ENCODE results near the gene CYBC1. TPM values are rescaled to one million over a fixed set of nuclear protein-coding genes. Genes with fewer than 3 reads are reported as not detected.
"Not testable (repeated sequence)": the region's sequence is repeated elsewhere in the genome, so short reads cannot be mapped to it uniquely, and the experiment has no call there.

The CYBC1 gene
- total and polyA plus RNA-seq, 7 experiments from 2014 or later = 112 to 385 (median 181) TPM

- Mint-ChIP-seq H3K4me1 (peaks cover 25 to 73% (median 35%) of the 10 kb centered on the region in 7 donors), H3K9me3 (peaks cover 0 to 2% (median 0%) of the 10 kb centered on the region in 11 donors), H3K27ac (peak overlapping the region in 4 of 9 donors; percentile 26 to 77 (median 58)), H3K36me3 (peaks cover 4 to 49% (median 14%) of the 10 kb centered on the region in 5 donors), H3K27me3 (no peaks in the 10 kb centered on the region), H3K4me3 (peak overlapping the region in 2 of 10 donors; percentile 27 to 76)
- intact Hi-C loops (cut with micrococcal nuclease) = no loop called here
- Histone ChIP-seq H3K4me3 (ENCODE audit: low read length) (no peak overlapping the region), H3K9me3 (ENCODE audit: control insufficient read depth in 2 of 3, low read length in 3 of 3) (no peaks in the 10 kb centered on the region), H3K36me3 (ENCODE audit: control insufficient read depth in 2 of 3, insufficient read depth in 3 of 3, low read length in 3 of 3) (peaks cover 11 to 58% (median 15%) of the 10 kb centered on the region in 3 experiments), H3K27ac (ENCODE audit: low read depth, low read length) (no peak overlapping the region), H3K4me1 (ENCODE audit: control insufficient read depth in 2 of 2, insufficient read depth in 2 of 2, low read length in 2 of 2) (peaks cover 18 to 20% of the 10 kb centered on the region in 2 donors), H3K27me3 (ENCODE audit: control insufficient read depth in 2 of 2, insufficient read depth in 2 of 2, low read length in 2 of 2) (no peaks in the 10 kb centered on the region)
- POLR2A ChIA-PET = interaction anchor here (0.6 to 2.5 kb wide), 4 partner anchors 12 to 345 kb away, joined by 3 to 7 read pairs (median 5); no protein-coding TSS in a partner anchor
- ATAC-seq (no peak), DNase-seq (no peak)
- CTCF ChIA-PET = no interaction called here
Measured at GRCh38 chr17:82461827-82462524, 11.4 kb upstream of the CYBC1 start.

GRCh38 chr17:82459936-82460335, 9.4 kb upstream of the CYBC1 start:
- H3K9me3 ChIP-seq (ENCODE audit: control insufficient read depth in 2 of 3, low read length in 3 of 3); H3K27ac ChIP-seq (ENCODE audit: low read depth, low read length); H3K9me3 Mint-ChIP-seq; DNase-seq; ATAC-seq; H3K4me3 ChIP-seq (ENCODE audit: low read length); CTCF ChIA-PET; H3K27me3 ChIP-seq (ENCODE audit: control insufficient read depth in 2 of 2, insufficient read depth in 2 of 2, low read length in 2 of 2); H3K27me3 Mint-ChIP-seq: not testable (repeated sequence)
- peaks cover 3 to 43% (median 14%) of the 10 kb centered on the region in 5 donors for H3K36me3 Mint-ChIP-seq
- peaks cover 11 to 37% (median 15%) of the 10 kb centered on the region in 3 experiments for H3K36me3 ChIP-seq (ENCODE audit: control insufficient read depth in 2 of 3, insufficient read depth in 3 of 3, low read length in 3 of 3)
- peak overlapping the region in 7 of 10 donors; percentile 8 to 94 (median 38) for H3K4me3 Mint-ChIP-seq
- H3K4me1 Mint-ChIP-seq = peaks cover 27 to 63% (median 33%) of the 10 kb centered on the region in 7 donors
- POLR2A ChIA-PET = interaction anchor here (0.6 to 3.7 kb wide), 4 partner anchors 9 to 37 kb away, joined by 3 to 38 read pairs (median 5); partner anchors contain the start of gene CYBC1
- H3K27ac Mint-ChIP-seq = peak overlapping the region in 1 of 9 donors; percentile 96
- H3K4me1 ChIP-seq (ENCODE audit: control insufficient read depth in 2 of 2, insufficient read depth in 2 of 2, low read length in 2 of 2) = peaks cover 20% of the 10 kb centered on the region in 2 donors
- intact Hi-C loops (cut with micrococcal nuclease) = loop anchor here (2.0 to 10.0 kb wide), 5 partner anchors 91 to 592 kb away; partner anchors contain the start of genes DCXR (in 1 of the 2), PCYT2 (in 1 of the 2), RAC3 (in 1 of the 2) and TBCD (in 1 of the 2)

GRCh38 chr17:82458885-82459424, 8.4 kb upstream of the CYBC1 start:
- Histone ChIP-seq H3K27ac (ENCODE audit: low read depth, low read length) (peak overlapping the region; percentile 97), H3K4me3 (ENCODE audit: low read length) (peak overlapping the region; percentile 75)
- POLR2A ChIA-PET = interaction anchor here (1.0 to 3.7 kb wide), 5 partner anchors 11 to 907 kb away, joined by 3 to 38 read pairs (median 5); partner anchors contain the start of genes FAAP100, HEXD and OGFOD3

GRCh38 chr17:82458179-82458884, 7.8 kb upstream of the CYBC1 start, which contains the start of gene NARF:
Gene NARF, plus strand, starts transcription at chr17:82458741. Its CDS starts 63 bp downstream, at chr17:82458804.
- ChIA-PET POLR2A (interaction anchor here (0.5 to 3.7 kb wide), 16 partner anchors 10 to 906 kb away, joined by 3 to 38 read pairs (median 4); partner anchors contain the start of genes FAAP100, FOXK2, HEXD and OGFOD3), CTCF (no interaction called here)
- peak within 1 kb of the TSS; percentile 97 for H3K27ac ChIP-seq (ENCODE audit: low read depth, low read length)
- peaks cover 20% of the 10 kb centered on the region in 2 donors for H3K4me1 ChIP-seq (ENCODE audit: control insufficient read depth in 2 of 2, insufficient read depth in 2 of 2, low read length in 2 of 2)
- no peaks in the 10 kb centered on the region for H3K27me3 ChIP-seq (ENCODE audit: control insufficient read depth in 2 of 2, insufficient read depth in 2 of 2, low read length in 2 of 2)
- peak within 1 kb of the TSS; percentile 96 to 99 (median 98) for H3K27ac Mint-ChIP-seq
- DNase-seq = peak; percentile 89 to 97 (median 97)
- H3K4me1 Mint-ChIP-seq = peaks cover 22 to 48% (median 30%) of the 10 kb centered on the region in 7 donors
- peaks cover 7 to 21% (median 15%) of the 10 kb centered on the region in 3 experiments for H3K36me3 ChIP-seq (ENCODE audit: control insufficient read depth in 2 of 3, insufficient read depth in 3 of 3, low read length in 3 of 3)
- intact Hi-C loops (cut with micrococcal nuclease) = loop anchor here (1.0 to 10.0 kb wide), 15 partner anchors 8 to 598 kb away; partner anchors contain the start of genes CYBC1 (in 2 of the 2), FOXK2 (in 2 of the 2), HEXD (in 2 of the 2) and OGFOD3 (in 2 of the 2)
- H3K9me3 ChIP-seq (ENCODE audit: control insufficient read depth in 2 of 3, low read length in 3 of 3) = no peaks in the 10 kb centered on the region
- peaks cover 0 to 31% (median 11%) of the 10 kb centered on the region in 5 donors for H3K36me3 Mint-ChIP-seq
- no peaks in the 10 kb centered on the region for H3K27me3 Mint-ChIP-seq
- peak; percentile 98 for ATAC-seq
- peak within 1 kb of the TSS; percentile 75 for H3K4me3 ChIP-seq (ENCODE audit: low read length)
- peak within 1 kb of the TSS; percentile 85 to 94 (median 88) for H3K4me3 Mint-ChIP-seq
- H3K9me3 Mint-ChIP-seq = peaks cover 0 to 2% (median 0%) of the 10 kb centered on the region in 11 donors

More at GRCh38 chr17:82458885-82459424, 8.4 kb upstream of the CYBC1 start:
- Mint-ChIP-seq H3K36me3 (peaks cover 0 to 36% (median 11%) of the 10 kb centered on the region in 5 donors), H3K4me1 (peaks cover 23 to 55% (median 30%) of the 10 kb centered on the region in 7 donors), H3K27me3 (no peaks in the 10 kb centered on the region), H3K9me3 (peaks cover 0 to 2% (median 0%) of the 10 kb centered on the region in 11 donors), H3K4me3 (peak overlapping the region; percentile 85 to 94 (median 88)), H3K27ac (peak overlapping the region in 8 of 9 donors; percentile 32 to 99 (median 87))
- ATAC-seq (no peak), DNase-seq (peak in 1 of 9 donors; percentile 20)
- intact Hi-C loops (cut with micrococcal nuclease) = loop anchor here (1.0 to 10.0 kb wide), 15 partner anchors 9 to 599 kb away; partner anchors contain the start of genes CYBC1 (in 2 of the 2), FOXK2 (in 2 of the 2), HEXD (in 2 of the 2) and OGFOD3 (in 2 of the 2)
- CTCF ChIA-PET = no interaction called here
- Histone ChIP-seq H3K36me3 (ENCODE audit: control insufficient read depth in 2 of 3, insufficient read depth in 3 of 3, low read length in 3 of 3) (peaks cover 7 to 27% (median 15%) of the 10 kb centered on the region in 3 experiments), H3K27me3 (ENCODE audit: control insufficient read depth in 2 of 2, insufficient read depth in 2 of 2, low read length in 2 of 2) (no peaks in the 10 kb centered on the region), H3K9me3 (ENCODE audit: control insufficient read depth in 2 of 3, low read length in 3 of 3) (no peaks in the 10 kb centered on the region), H3K4me1 (ENCODE audit: control insufficient read depth in 2 of 2, insufficient read depth in 2 of 2, low read length in 2 of 2) (peaks cover 20% of the 10 kb centered on the region in 2 donors)

GRCh38 chr17:82457929-82458178, 7.3 kb upstream of the CYBC1 start:
- no peaks in the 10 kb centered on the region for H3K27me3 ChIP-seq (ENCODE audit: control insufficient read depth in 2 of 2, insufficient read depth in 2 of 2, low read length in 2 of 2)
- H3K4me1 ChIP-seq (ENCODE audit: control insufficient read depth in 2 of 2, insufficient read depth in 2 of 2, low read length in 2 of 2) = peaks cover 20% of the 10 kb centered on the region in 2 donors
- ChIA-PET CTCF (no interaction called here), POLR2A (interaction anchor here (0.5 to 3.7 kb wide), 16 partner anchors 10 to 906 kb away, joined by 3 to 38 read pairs (median 4); partner anchors contain the start of genes FAAP100, FOXK2, HEXD and OGFOD3)
- peaks cover 22 to 44% (median 30%) of the 10 kb centered on the region in 7 donors for H3K4me1 Mint-ChIP-seq
- peak overlapping the region; percentile 96 to 99 (median 98) for H3K27ac Mint-ChIP-seq
- peaks cover 7 to 16% (median 15%) of the 10 kb centered on the region in 3 experiments for H3K36me3 ChIP-seq (ENCODE audit: control insufficient read depth in 2 of 3, insufficient read depth in 3 of 3, low read length in 3 of 3)
- peak overlapping the region; percentile 75 for H3K4me3 ChIP-seq (ENCODE audit: low read length)
- DNase-seq = no peak
- H3K27me3 Mint-ChIP-seq = no peaks in the 10 kb centered on the region
- peak overlapping the region; percentile 82 to 94 (median 88) for H3K4me3 Mint-ChIP-seq
- H3K9me3 Mint-ChIP-seq = peaks cover 0 to 2% (median 0%) of the 10 kb centered on the region in 11 donors
- no peak for ATAC-seq
- intact Hi-C loops (cut with micrococcal nuclease) = loop anchor here (1.0 to 10.0 kb wide), 15 partner anchors 8 to 598 kb away; partner anchors contain the start of genes CYBC1 (in 2 of the 2), FOXK2 (in 2 of the 2), HEXD (in 2 of the 2) and OGFOD3 (in 2 of the 2)
- H3K27ac ChIP-seq (ENCODE audit: low read depth, low read length) = peak overlapping the region; percentile 97
- H3K36me3 Mint-ChIP-seq = peaks cover 0 to 28% (median 11%) of the 10 kb centered on the region in 5 donors
- H3K9me3 ChIP-seq (ENCODE audit: control insufficient read depth in 2 of 3, low read length in 3 of 3) = no peaks in the 10 kb centered on the region

Data from naive thymus-derived CD4-positive, alpha-beta T cell (primary cell).